ENCODE data around the gene LENG9.

- TF ChIP-seq POLR2A (IDR thresholded peaks at IDR 0.05) = no peak
- TF ChIP-seq, protein P1, sequence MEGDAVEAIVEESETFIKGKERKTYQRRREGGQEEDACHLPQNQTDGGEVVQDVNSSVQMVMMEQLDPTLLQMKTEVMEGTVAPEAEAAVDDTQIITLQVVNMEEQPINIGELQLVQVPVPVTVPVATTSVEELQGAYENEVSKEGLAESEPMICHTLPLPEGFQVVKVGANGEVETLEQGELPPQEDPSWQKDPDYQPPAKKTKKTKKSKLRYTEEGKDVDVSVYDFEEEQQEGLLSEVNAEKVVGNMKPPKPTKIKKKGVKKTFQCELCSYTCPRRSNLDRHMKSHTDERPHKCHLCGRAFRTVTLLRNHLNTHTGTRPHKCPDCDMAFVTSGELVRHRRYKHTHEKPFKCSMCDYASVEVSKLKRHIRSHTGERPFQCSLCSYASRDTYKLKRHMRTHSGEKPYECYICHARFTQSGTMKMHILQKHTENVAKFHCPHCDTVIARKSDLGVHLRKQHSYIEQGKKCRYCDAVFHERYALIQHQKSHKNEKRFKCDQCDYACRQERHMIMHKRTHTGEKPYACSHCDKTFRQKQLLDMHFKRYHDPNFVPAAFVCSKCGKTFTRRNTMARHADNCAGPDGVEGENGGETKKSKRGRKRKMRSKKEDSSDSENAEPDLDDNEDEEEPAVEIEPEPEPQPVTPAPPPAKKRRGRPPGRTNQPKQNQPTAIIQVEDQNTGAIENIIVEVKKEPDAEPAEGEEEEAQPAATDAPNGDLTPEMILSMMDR (IDR thresholded peaks at IDR 0.05) = no peak
Measured at GRCh38 chr19:54456423-54457373, 6.9 kb downstream of the LENG9 start.
